Ascending aorta (tissue), 2 donors: ENCODE results near the gene ASXL1. TPM values are rescaled to one million over a fixed set of nuclear protein-coding genes. Genes with fewer than 3 reads are reported as not detected.

Source experiments
- DNase-seq, 2 donors: peaks; one replicate each; pipeline ENCODE4 v3.0.0-alpha.2; 2019; ENCODE audit warnings: low spot score in 2 of 2
- H3K27ac ChIP-seq, 2 donors: fragments of 200-600 bp; sonication (generic); one replicate each; pipeline ENCODE4 v1.5.1; 2016 to 2017; ENCODE audit warnings: mild to moderate bottlenecking in 1 of 2
- H3K27me3 ChIP-seq: fragments of 200-600 bp; sonication (generic); one replicate; pipeline ENCODE4 v1.5.1; 2017
- H3K36me3 ChIP-seq, 2 donors: fragments of 200-600 bp; sonication (generic); one replicate each; pipeline ENCODE4 v1.5.1; 2016
- H3K4me1 ChIP-seq, 2 donors: fragments of 200-600 bp; sonication (generic); one replicate each; pipeline ENCODE4 v1.5.1; 2016 to 2017; ENCODE audit warnings: mild to moderate bottlenecking in 1 of 2
- H3K4me3 ChIP-seq, 2 donors: fragments of 200-600 bp; sonication (generic); one replicate each; pipeline ENCODE4 v1.5.1; 2016 to 2017; ENCODE audit warnings: mild to moderate bottlenecking in 1 of 2
- H3K9me3 ChIP-seq, 2 donors: fragments of 200-600 bp; sonication (generic); one replicate each; pipeline ENCODE4 v1.5.1; 2016
- CTCF ChIP-seq, 3 experiments: fragments of 200-600 bp in 2 of 3; fragments of 450-650 bp in 1 of 3; sonication (generic) in 2 of 3; IDR thresholded peaks; one replicate each; pipeline ENCODE4 v1.5.1; 2016 to 2019; ENCODE audit warnings: antibody characterized with exemption in 3 of 3, mild to moderate bottlenecking in 1 of 3, moderate library complexity in 1 of 3
- intact Hi-C: fragments of 100-400 bp; cut with DNase I; formaldehyde crosslinking; loops from one replicate; pipeline ENCODE4 v1.15.1; 2023
- total RNA-seq: library from RNA; depleted of rRNA; stranded (reverse); fragments of >200 nt; gene quantifications from one replicate; pipeline ENCODE4 v1.1.0, GENCODE V29; 2016

ASXL1 gene
- total RNA-seq, 1 donor from 2014 or later, result 37.4 TPM

GRCh38 chr20:32456869-32457478 is 98.8 kb downstream of the ASXL1 start:
- no peaks in the 10 kb centered on the region for H3K9me3 ChIP-seq
- TF ChIP-seq CTCF (IDR thresholded peaks at IDR 0.05), result peak; percentile 71 to 85 (median 72)
- peak overlapping the region; percentile 60 to 75 for H3K4me3 ChIP-seq
- H3K4me1 ChIP-seq, result peaks cover 13 to 14% of the 10 kb centered on the region in 2 donors
- H3K27ac ChIP-seq, result no peak overlapping the region
- intact Hi-C loops, result no loop called here
- DNase-seq, result no peak
- H3K36me3 ChIP-seq, result peaks cover 8 to 13% of the 10 kb centered on the region in 2 donors
- H3K27me3 ChIP-seq, result no peaks in the 10 kb centered on the region

- H3K36me3 ChIP-seq, result peaks cover 8 to 10% of the 10 kb centered on the region in 2 donors
- H3K27me3 ChIP-seq, result no peaks in the 10 kb centered on the region
- DNase-seq, result no peak
- H3K9me3 ChIP-seq, result no peaks in the 10 kb centered on the region
- peak overlapping the region; percentile 60 to 75 for H3K4me3 ChIP-seq
- H3K27ac ChIP-seq, result no peak overlapping the region
- peaks cover 13 to 14% of the 10 kb centered on the region in 2 donors for H3K4me1 ChIP-seq
- no peak for TF ChIP-seq CTCF (IDR thresholded peaks at IDR 0.05)
- intact Hi-C loops, result no loop called here
Observed at GRCh38 chr20:32457479-32457986, 99.4 kb downstream of the ASXL1 start.

GRCh38 chr20:32458061-32458836 is 100.1 kb downstream of the ASXL1 start:
- intact Hi-C loops, result no loop called here
- H3K4me1 ChIP-seq, result peaks cover 13 to 14% of the 10 kb centered on the region in 2 donors
- peak overlapping the region; percentile 60 to 75 for H3K4me3 ChIP-seq
- peaks cover under 1 to 3% of the 10 kb centered on the region in 2 donors for H3K36me3 ChIP-seq
- DNase-seq, result no peak
- H3K9me3 ChIP-seq, result no peaks in the 10 kb centered on the region
- no peak for TF ChIP-seq CTCF (IDR thresholded peaks at IDR 0.05)
- H3K27me3 ChIP-seq, result no peaks in the 10 kb centered on the region
- no peak overlapping the region for H3K27ac ChIP-seq

- Histone ChIP-seq H3K27ac (no peak overlapping the region), H3K36me3 (no peaks in the 10 kb centered on the region), H3K4me3 (no peak overlapping the region), H3K4me1 (peaks cover 13 to 14% of the 10 kb centered on the region in 2 donors), H3K27me3 (no peaks in the 10 kb centered on the region), H3K9me3 (no peaks in the 10 kb centered on the region)
- intact Hi-C loops, result no loop called here
- TF ChIP-seq CTCF (IDR thresholded peaks at IDR 0.05), result no peak
- DNase-seq, result no peak
Observed at GRCh38 chr20:32458837-32459220, 100.7 kb downstream of the ASXL1 start.

- no peak overlapping the region for H3K4me3 ChIP-seq
- intact Hi-C loops, result no loop called here
- H3K27ac ChIP-seq, result no peak overlapping the region
- H3K4me1 ChIP-seq, result peaks cover 13 to 14% of the 10 kb centered on the region in 2 donors
- H3K9me3 ChIP-seq, result no peaks in the 10 kb centered on the region
- H3K36me3 ChIP-seq, result no peaks in the 10 kb centered on the region
- DNase-seq, result no peak
- no peaks in the 10 kb centered on the region for H3K27me3 ChIP-seq
- TF ChIP-seq CTCF (IDR thresholded peaks at IDR 0.05), result no peak
Observed at GRCh38 chr20:32460231-32460630, 102.1 kb downstream of the ASXL1 start.
